Measurements from ENCODE around the gene EBF3. TPM values are rescaled to one million over a fixed set of nuclear protein-coding genes. Genes with fewer than 3 reads are reported as not detected.

EBF3 gene
- total RNA-seq, 1 experiment from 2014 or later = 0.22 TPM

- H2BK12ac ChIP-seq (ENCODE audit: insufficient read length, low read depth, low read length) = no peak overlapping the region
- H3K9me3 ChIP-seq (ENCODE audit: control insufficient read depth, low read depth, low read length) = no peaks in the 10 kb centered on the region
- Mint-ChIP-seq H3K4me1 (peaks cover 45 to 50% of the 10 kb centered on the region in 2 experiments), H3K27me3 (ENCODE audit: low read depth) (peaks cover 1% of the 10 kb centered on the region), H3K27ac (peak overlapping the region in 1 of 3 experiments; percentile 21; a peak in 2 of 7 replicates), H3K4me3 (no peak overlapping the region; a peak in 1 of 5 replicates), H3K36me3 (ENCODE audit: insufficient read depth in 1 of 3, low read depth in 3 of 3) (no peaks in the 10 kb centered on the region), H3K9me3 (no peaks in the 10 kb centered on the region)
- no CpG with 5 or more reads among the region's 17 CpGs for WGBS (ENCODE audit: extremely low coverage, insufficient read length, low lambda C conversion rate)
- no peak for TF ChIP-seq CTCF (conservative IDR thresholded peaks at IDR 0.05)
- H3T11ph ChIP-seq (ENCODE audit: low read length) = no peak overlapping the region
- H2AFZ ChIP-seq (ENCODE audit: low read length) = no peak overlapping the region
- H4K8ac ChIP-seq (replicated peaks; ENCODE audit: insufficient read length, low read depth, low read length) = no peak overlapping the region
- H2BK20ac ChIP-seq (ENCODE audit: low read depth, low read length, poor library complexity, severe bottlenecking) = no peak overlapping the region
- no peak overlapping the region for H3K4me2 ChIP-seq (ENCODE audit: insufficient read depth, insufficient read length, low read length)
- no peak overlapping the region for H3K27ac ChIP-seq (ENCODE audit: insufficient read length, low read depth, low read length)
- no peak overlapping the region for H2BK120ac ChIP-seq (ENCODE audit: low read depth, low read length, poor library complexity, severe bottlenecking)
- H2BK5ac ChIP-seq (ENCODE audit: insufficient read length, low read length) = no peak overlapping the region
- no peaks in the 10 kb centered on the region for H4K20me1 ChIP-seq (ENCODE audit: control insufficient read depth, insufficient read depth, insufficient read length)
- no peak overlapping the region for H3K56ac ChIP-seq (ENCODE audit: insufficient read length, low read depth, low read length)
- H3K23me2 ChIP-seq (ENCODE audit: insufficient read length, low read depth, low read length, poor library complexity, severe bottlenecking) = no peaks in the 10 kb centered on the region
- no peak overlapping the region for H2BK15ac ChIP-seq (ENCODE audit: low read depth, low read length)
- no peak for DNase-seq
- H4K91ac ChIP-seq (ENCODE audit: insufficient read length, low read depth, low read length) = no peak overlapping the region
- H3K4ac ChIP-seq (ENCODE audit: low read depth, low read length) = no peak overlapping the region
- H3K23ac ChIP-seq (ENCODE audit: insufficient read length, low read depth, low read length) = no peak overlapping the region
- H3K18ac ChIP-seq (ENCODE audit: insufficient read length, low read depth, low read length) = no peak overlapping the region
- no peak overlapping the region for H3K9ac ChIP-seq (ENCODE audit: extremely low read depth, insufficient read length, low read length)
- H3K4me1 ChIP-seq (ENCODE audit: insufficient read depth, low read length) = no peaks in the 10 kb centered on the region
- no peaks in the 10 kb centered on the region for H3K79me2 ChIP-seq (ENCODE audit: insufficient read depth, low read length)
- H3K27me3 ChIP-seq (ENCODE audit: insufficient read depth, low read length) = no peaks in the 10 kb centered on the region
- H3K79me1 ChIP-seq (ENCODE audit: insufficient read depth, low read depth, low read length, poor library complexity, severe bottlenecking) = no peaks in the 10 kb centered on the region
- H3K14ac ChIP-seq (ENCODE audit: insufficient read depth, low read length) = no peak overlapping the region; the same call in 1 of the 2 replicates
- H4K5ac ChIP-seq (ENCODE audit: insufficient read length, low read depth, low read length) = no peak overlapping the region
- no peak overlapping the region for H2AK5ac ChIP-seq (ENCODE audit: insufficient read length, low read length)
These were observed 93.0 kb downstream of the EBF3 start for GRCh38 chr10:129870961-129871621.
